Hepatocyte (in vitro differentiated cells): Measurements from ENCODE around the gene HRK. TPM values are rescaled to one million over a fixed set of nuclear protein-coding genes. Genes with fewer than 3 reads are reported as not detected.

ENCODE experiments used
- DNase-seq: peaks from one replicate; pipeline ENCODE4 v3.0.0-alpha.2; 2016; ENCODE audit warnings: low spot score
- H2AFZ ChIP-seq: fragments of 200-600 bp; sonication (generic); 2 replicates; pipeline ENCODE4 v1.6.0; 2016; ENCODE audit warnings: antibody characterized with exemption, mild to moderate bottlenecking
- H3K27ac ChIP-seq: fragments of 200-600 bp; sonication (generic); 2 replicates; pipeline ENCODE4 v1.5.1; 2016; ENCODE audit warnings: mild to moderate bottlenecking
- H3K27me3 ChIP-seq: fragments of 200-600 bp; sonication (generic); 2 replicates; pipeline ENCODE4 v1.6.1; 2016
- H3K36me3 ChIP-seq: fragments of 200-600 bp; sonication (generic); replicated peaks from 2 replicates; pipeline ENCODE4 v1.5.1; 2016; ENCODE audit warnings: low read depth; ENCODE audit not compliant: insufficient read depth
- H3K4me1 ChIP-seq: fragments of 200-600 bp; sonication (generic); 2 replicates; pipeline ENCODE4 v1.5.1; 2016; ENCODE audit warnings: mild to moderate bottlenecking, moderate library complexity; ENCODE audit not compliant: insufficient read depth
- H3K4me2 ChIP-seq: fragments of 200-600 bp; sonication (generic); 2 replicates; pipeline ENCODE4 v1.6.0; 2016
- H3K4me3 ChIP-seq: fragments of 200-600 bp; sonication (generic); 2 replicates; pipeline ENCODE4 v1.5.1; 2016; ENCODE audit warnings: mild to moderate bottlenecking
- H3K79me2 ChIP-seq: fragments of 200-600 bp; sonication (generic); 2 replicates; pipeline ENCODE4 v1.6.0; 2017; ENCODE audit warnings: mild to moderate bottlenecking
- H3K9me2 ChIP-seq: fragments of 200-600 bp; sonication (generic); replicated peaks from 2 replicates; pipeline ENCODE4 v1.6.0; 2017; ENCODE audit warnings: mild to moderate bottlenecking; ENCODE audit not compliant: insufficient read depth
- H3K9me3 ChIP-seq: fragments of 200-600 bp; sonication (generic); 2 replicates; pipeline ENCODE4 v1.5.1; 2016; ENCODE audit warnings: low read depth, mild to moderate bottlenecking
- H4K20me1 ChIP-seq: fragments of 200-600 bp; sonication (generic); 2 replicates; pipeline ENCODE4 v1.6.0; 2016; ENCODE audit warnings: mild to moderate bottlenecking; ENCODE audit not compliant: insufficient read depth, poor library complexity, severe bottlenecking
- CTCF ChIP-seq: fragments of 200-600 bp; sonication (generic); IDR thresholded peaks from 2 replicates; pipeline ENCODE4 v1.5.1; 2016; ENCODE audit warnings: antibody characterized with exemption, mild to moderate bottlenecking; ENCODE audit not compliant: poor library complexity
- EZH2 ChIP-seq: fragments of 200-600 bp; sonication (generic); IDR thresholded peaks from 2 replicates; pipeline ENCODE4 v1.6.1; 2016; ENCODE audit warnings: antibody characterized with exemption, mild to moderate bottlenecking, borderline replicate concordance
- EZH2phosphoT487 ChIP-seq: fragments of 200-600 bp; sonication (generic); IDR thresholded peaks from one replicate; pipeline ENCODE4 v1.6.1; 2018; ENCODE audit warnings: antibody characterized with exemption, mild to moderate bottlenecking, low read depth, moderate library complexity; ENCODE audit not compliant: unreplicated experiment, severe bottlenecking
- WGBS: methylation state at CpG from one replicate; pipeline ENCODE4 v1.1.6; 2016; ENCODE audit warnings: low lambda C conversion rate; ENCODE audit errors: missing lambda C conversion rate; 5-methylcytosine and 5-hydroxymethylcytosine counted together
- polyA plus RNA-seq: library from polyadenylated mRNA; unstranded; fragments of >200 nt; fragmentation: Nextera tagmentation; extraction: Ambion mirVana; gene quantifications from 2 replicates; pipeline ENCODE4 v1.2.1, GENCODE V29; 2016
- total RNA-seq: library from RNA; depleted of rRNA; stranded (reverse); fragments of >200 nt; gene quantifications from 2 replicates; pipeline ENCODE4 v1.2.3, GENCODE V29; 2014

HRK gene
- total RNA-seq (0.08 TPM in 1 of 2 replicates, not detected in the other), polyA plus RNA-seq (0.10 and 0.18 TPM in 2 replicates)

- 2% methylated on average over 27 of the region's 49 CpGs for WGBS
- H3K36me3 ChIP-seq: no peaks in the 10 kb centered on the region
- peak within 1 kb of the TSS; percentile 96 for H3K4me2 ChIP-seq
- no peaks in the 10 kb centered on the region for H3K9me2 ChIP-seq
- H4K20me1 ChIP-seq: no peaks in the 10 kb centered on the region
- no peak for DNase-seq
- no peaks in the 10 kb centered on the region for H3K79me2 ChIP-seq
- H3K4me3 ChIP-seq: peak within 1 kb of the TSS; percentile 16
- H3K9me3 ChIP-seq: no peaks in the 10 kb centered on the region
- no peak within 1 kb of the TSS for H2AFZ ChIP-seq
- peaks cover 28% of the 10 kb centered on the region for H3K4me1 ChIP-seq
- no peak for TF ChIP-seq EZH2
- no peak for TF ChIP-seq EZH2phosphoT487
- TF ChIP-seq CTCF: no peak
- peaks cover 81% of the 10 kb centered on the region for H3K27me3 ChIP-seq
- H3K27ac ChIP-seq: no peak within 1 kb of the TSS
Measured at GRCh38 chr12:116881325-116881876, at the start of gene HRK. Gene HRK, minus strand, starts transcription at chr12:116881441. Its CDS starts 134 bp downstream, at chr12:116881307.

GRCh38 chr12:116929885-116930284, 48.6 kb upstream of the HRK start:
- Histone ChIP-seq H3K4me2 (no peak overlapping the region), H3K27me3 (no peaks in the 10 kb centered on the region), H3K4me1 (peaks cover 14% of the 10 kb centered on the region), H3K9me2 (no peaks in the 10 kb centered on the region), H2AFZ (no peak overlapping the region), H3K27ac (no peak overlapping the region), H3K9me3 (no peaks in the 10 kb centered on the region), H4K20me1 (peaks cover 17% of the 10 kb centered on the region), H3K36me3 (no peaks in the 10 kb centered on the region), H3K4me3 (no peak overlapping the region), H3K79me2 (peaks cover 74% of the 10 kb centered on the region)
- TF ChIP-seq EZH2phosphoT487 (no peak), CTCF (no peak), EZH2 (no peak)
- no peak for DNase-seq

DNA sequence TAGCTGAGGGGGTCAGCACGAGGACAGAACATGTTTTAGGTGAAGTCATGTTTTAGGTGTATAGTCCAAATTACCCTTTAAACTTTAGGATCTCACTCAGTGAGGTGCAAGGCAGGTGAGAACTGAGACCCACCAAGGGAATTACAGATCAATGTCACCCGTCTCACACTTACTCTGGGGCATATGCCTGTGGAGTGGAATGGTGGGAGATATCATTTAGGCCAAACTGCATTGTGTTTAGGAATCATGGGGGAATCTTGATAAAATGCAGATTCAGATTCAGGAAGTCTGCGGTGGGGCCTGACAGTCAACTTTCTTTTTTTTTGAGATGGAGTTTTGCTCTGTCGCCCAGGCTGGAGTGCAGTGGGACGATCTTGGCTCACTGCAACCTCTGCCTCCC, 47.3 kb upstream of the HRK start:
- no peak for TF ChIP-seq CTCF
- no peak for TF ChIP-seq EZH2phosphoT487
- no peak for TF ChIP-seq EZH2
- H3K9me3 ChIP-seq: no peaks in the 10 kb centered on the region
- peaks cover 75% of the 10 kb centered on the region for H3K79me2 ChIP-seq
- H3K36me3 ChIP-seq: no peaks in the 10 kb centered on the region
- no peaks in the 10 kb centered on the region for H3K9me2 ChIP-seq
- no peak overlapping the region for H3K4me3 ChIP-seq
- H3K27ac ChIP-seq: no peak overlapping the region
- H2AFZ ChIP-seq: no peak overlapping the region
- peaks cover 15% of the 10 kb centered on the region for H4K20me1 ChIP-seq
- DNase-seq: no peak
- no peaks in the 10 kb centered on the region for H3K27me3 ChIP-seq
- H3K4me2 ChIP-seq: no peak overlapping the region
- WGBS: 95% methylated on average over 5 of the region's 5 CpGs
- H3K4me1 ChIP-seq: peaks cover 8% of the 10 kb centered on the region
